ENCODE results near the gene IRAK3. TPM values are rescaled to one million over a fixed set of nuclear protein-coding genes. Genes with fewer than 3 reads are reported as not detected.
"Not testable (repeated sequence)": the region's sequence is repeated elsewhere in the genome, so short reads cannot be mapped to it uniquely, and the experiment has no call there.

Gene IRAK3
- polyA plus RNA-seq, 6 donors from 2014 or later, result 1.7 to 7.3 (median 2.1) TPM; not detected in 1

- peak overlapping the region in 1 of 8 donors; percentile 48 for H3K4me3 Mint-ChIP-seq
- not testable (repeated sequence) for H3K36me3 Mint-ChIP-seq; ATAC-seq (ENCODE audit: low read depth in 2 of 2); H3K27ac Mint-ChIP-seq; DNase-seq
- peaks cover 12 to 39% (median 16%) of the 10 kb centered on the region in 3 donors for H3K27me3 Mint-ChIP-seq
- H3K4me1 Mint-ChIP-seq, result peaks cover 17 to 21% (median 20%) of the 10 kb centered on the region in 3 donors
- peaks cover 0 to 15% (median 6%) of the 10 kb centered on the region in 7 donors for H3K9me3 Mint-ChIP-seq
These were observed 4.2 kb upstream of the IRAK3 start for GRCh38 chr12:66184822-66185221.

- Mint-ChIP-seq H3K36me3 (peaks cover 5 to 10% of the 10 kb centered on the region in 2 donors), H3K4me3 (peak overlapping the region in 7 of 8 donors; percentile 69 to 88 (median 81)), H3K27ac (peak overlapping the region in 5 of 6 donors; percentile 62 to 94 (median 89)), H3K4me1 (peaks cover 31 to 41% (median 35%) of the 10 kb centered on the region in 3 donors), H3K9me3 (peaks cover 0 to 15% (median 6%) of the 10 kb centered on the region in 7 donors), H3K27me3 (peaks cover 12 to 47% (median 16%) of the 10 kb centered on the region in 3 donors)
- DNase-seq (no peak), ATAC-seq (ENCODE audit: low read depth in 2 of 2) (peak in 1 of 2 donors; percentile 14)
These were observed 2.0 kb upstream of the IRAK3 start for GRCh38 chr12:66187036-66187435.

GRCh38 chr12:66187821-66188220, 1.2 kb upstream of the IRAK3 start:
- ATAC-seq (ENCODE audit: low read depth in 2 of 2) (no peak), DNase-seq (no peak)
- H3K27ac Mint-ChIP-seq, result peak overlapping the region in 5 of 6 donors; percentile 44 to 89 (median 77)
- H3K9me3 Mint-ChIP-seq, result peaks cover 0 to 15% (median 6%) of the 10 kb centered on the region in 7 donors
- H3K36me3 Mint-ChIP-seq, result peaks cover 5 to 10% of the 10 kb centered on the region in 2 donors
- H3K4me1 Mint-ChIP-seq, result peaks cover 31 to 41% (median 35%) of the 10 kb centered on the region in 3 donors
- peaks cover 7 to 40% (median 16%) of the 10 kb centered on the region in 3 donors for H3K27me3 Mint-ChIP-seq
- peak overlapping the region in 7 of 8 donors; percentile 72 to 94 (median 88) for H3K4me3 Mint-ChIP-seq

- H3K9me3 Mint-ChIP-seq, result peaks cover 0 to 14% (median 5%) of the 10 kb centered on the region in 7 donors
- peaks cover 3 to 27% (median 3%) of the 10 kb centered on the region in 3 donors for H3K27me3 Mint-ChIP-seq
These were observed 451 bp downstream of the IRAK3 start for GRCh38 chr12:66189486-66189843.

GRCh38 chr12:66189889-66190288, 875 bp downstream of the IRAK3 start:
- Mint-ChIP-seq H3K4me1 (peaks cover 38 to 54% (median 43%) of the 10 kb centered on the region in 3 donors), H3K27ac (peak overlapping the region in 4 of 6 donors; percentile 41 to 57 (median 46)), H3K27me3 (peaks cover 0 to 23% (median 0%) of the 10 kb centered on the region in 3 donors), H3K36me3 (peaks cover 0 to 1% of the 10 kb centered on the region in 2 donors), H3K4me3 (peak overlapping the region; percentile 75 to 91 (median 88)), H3K9me3 (peaks cover 0 to 10% (median under 1%) of the 10 kb centered on the region in 7 donors)
- no peak for ATAC-seq (ENCODE audit: low read depth in 2 of 2)
- no peak for DNase-seq

More at GRCh38 chr12:66189486-66189843, 451 bp downstream of the IRAK3 start:
- DNase-seq, result no peak
- Mint-ChIP-seq H3K4me3 (peak overlapping the region; percentile 75 to 91 (median 88)), H3K36me3 (peaks cover 3 to 6% of the 10 kb centered on the region in 2 donors), H3K4me1 (peaks cover 36 to 52% (median 41%) of the 10 kb centered on the region in 3 donors), H3K27ac (peak overlapping the region in 2 of 6 donors; percentile 41 to 77)
- peak in 1 of 2 donors; percentile 6 for ATAC-seq (ENCODE audit: low read depth in 2 of 2)

GRCh38 chr12:66190519-66191370, 1.7 kb downstream of the IRAK3 start:
- H3K4me1 Mint-ChIP-seq, result peaks cover 45 to 62% (median 51%) of the 10 kb centered on the region in 3 donors
- peak; percentile 21 to 46 for ATAC-seq (ENCODE audit: low read depth in 2 of 2)
- peak overlapping the region in 4 of 6 donors; percentile 1 to 57 (median 34) for H3K27ac Mint-ChIP-seq
- no peak for DNase-seq
- H3K36me3 Mint-ChIP-seq, result no peaks in the 10 kb centered on the region
- peak overlapping the region; percentile 33 to 91 (median 87) for H3K4me3 Mint-ChIP-seq
- peaks cover 0 to 23% (median 0%) of the 10 kb centered on the region in 3 donors for H3K27me3 Mint-ChIP-seq
- H3K9me3 Mint-ChIP-seq, result peaks cover 0 to 9% (median 0%) of the 10 kb centered on the region in 7 donors

GRCh38 chr12:66191547-66192126, 2.6 kb downstream of the IRAK3 start:
- ATAC-seq (ENCODE audit: low read depth in 2 of 2) (no peak), DNase-seq (no peak)
- Mint-ChIP-seq H3K27ac (peak overlapping the region in 4 of 6 donors; percentile 35 to 89 (median 49)), H3K27me3 (peaks cover 0 to 23% (median 0%) of the 10 kb centered on the region in 3 donors), H3K9me3 (peaks cover 0 to 4% (median 0%) of the 10 kb centered on the region in 7 donors), H3K36me3 (no peaks in the 10 kb centered on the region), H3K4me1 (peaks cover 44 to 67% (median 51%) of the 10 kb centered on the region in 3 donors), H3K4me3 (peak overlapping the region in 3 of 8 donors; percentile 53 to 81 (median 64))

- peak overlapping the region in 3 of 6 donors; percentile 11 to 79 (median 14) for H3K27ac Mint-ChIP-seq
- H3K9me3 Mint-ChIP-seq, result no peaks in the 10 kb centered on the region
- peak overlapping the region in 2 of 8 donors; percentile 32 to 47 for H3K4me3 Mint-ChIP-seq
- DNase-seq, result no peak
- no peaks in the 10 kb centered on the region for H3K36me3 Mint-ChIP-seq
- ATAC-seq (ENCODE audit: low read depth in 2 of 2), result no peak
- peaks cover 36 to 63% (median 37%) of the 10 kb centered on the region in 3 donors for H3K4me1 Mint-ChIP-seq
- peaks cover 0 to 7% (median 0%) of the 10 kb centered on the region in 3 donors for H3K27me3 Mint-ChIP-seq
These were observed 5.1 kb downstream of the IRAK3 start for GRCh38 chr12:66194122-66194521.

- peak overlapping the region in 3 of 8 donors; percentile 12 to 41 (median 18) for H3K4me3 Mint-ChIP-seq
- peaks cover 0 to 7% (median 0%) of the 10 kb centered on the region in 3 donors for H3K27me3 Mint-ChIP-seq
- no peak for DNase-seq
- ATAC-seq (ENCODE audit: low read depth in 2 of 2), result no peak
- peak overlapping the region in 2 of 6 donors; percentile 3 to 39 for H3K27ac Mint-ChIP-seq
- H3K9me3 Mint-ChIP-seq, result peaks cover 0 to 5% (median 0%) of the 10 kb centered on the region in 7 donors
- H3K36me3 Mint-ChIP-seq, result no peaks in the 10 kb centered on the region
- peaks cover 36 to 55% (median 36%) of the 10 kb centered on the region in 3 donors for H3K4me1 Mint-ChIP-seq
These were observed 6.2 kb downstream of the IRAK3 start for GRCh38 chr12:66195242-66195641.

- ATAC-seq (ENCODE audit: low read depth in 2 of 2), result peak; percentile 98 to 99
- Mint-ChIP-seq H3K9me3 (peaks cover 0 to 6% (median 0%) of the 10 kb centered on the region in 7 donors), H3K36me3 (no peaks in the 10 kb centered on the region), H3K27me3 (no peaks in the 10 kb centered on the region), H3K27ac (peak overlapping the region in 3 of 6 donors; percentile 24 to 64 (median 63)), H3K4me1 (peaks cover 22 to 40% (median 22%) of the 10 kb centered on the region in 3 donors), H3K4me3 (peak overlapping the region in 6 of 8 donors; percentile 44 to 82 (median 46))
- DNase-seq, result peak; percentile 64
These were observed 7.8 kb downstream of the IRAK3 start for GRCh38 chr12:66196806-66197205.

GRCh38 chr12:66197495-66197921, 8.5 kb downstream of the IRAK3 start:
- no peak for DNase-seq
- no peaks in the 10 kb centered on the region for H3K27me3 Mint-ChIP-seq
- H3K4me1 Mint-ChIP-seq, result peaks cover 22 to 40% (median 22%) of the 10 kb centered on the region in 3 donors

GRCh38 chr12:66199141-66199540, 10.1 kb downstream of the IRAK3 start:
- H3K4me3 Mint-ChIP-seq, result no peak overlapping the region
- ATAC-seq (ENCODE audit: low read depth in 2 of 2) (no peak), DNase-seq (no peak)
- no peaks in the 10 kb centered on the region for H3K27me3 Mint-ChIP-seq
- peak overlapping the region in 1 of 6 donors; percentile 52 for H3K27ac Mint-ChIP-seq
- H3K4me1 Mint-ChIP-seq, result peaks cover 20 to 38% (median 20%) of the 10 kb centered on the region in 3 donors
- H3K36me3 Mint-ChIP-seq, result no peaks in the 10 kb centered on the region
- H3K9me3 Mint-ChIP-seq, result peaks cover 0 to 6% (median 0%) of the 10 kb centered on the region in 7 donors

More at GRCh38 chr12:66197495-66197921, 8.5 kb downstream of the IRAK3 start:
- ATAC-seq (ENCODE audit: low read depth in 2 of 2), result no peak
- Mint-ChIP-seq H3K36me3 (no peaks in the 10 kb centered on the region), H3K27ac (peak overlapping the region in 2 of 6 donors; percentile 63), H3K9me3 (peaks cover 0 to 6% (median 0%) of the 10 kb centered on the region in 7 donors), H3K4me3 (no peak overlapping the region)

Data from naive B cell (primary cell).